ENCODE results near the gene ITGA11. TPM values are rescaled to one million over a fixed set of nuclear protein-coding genes. Genes with fewer than 3 reads are reported as not detected.

ITGA11 gene
- total and polyA plus RNA-seq, 2 experiments from 2014 or later: 0.03 to 0.40 TPM

- no peak for TF ChIP-seq POLR2AphosphoS5 (IDR thresholded peaks at IDR 0.05; ENCODE audit: low read depth)
- no peak for TF ChIP-seq JUNB (IDR thresholded peaks at IDR 0.05; ENCODE audit: unreplicated experiment)
- no peak for TF ChIP-seq STAT1 (IDR thresholded peaks at IDR 0.05; ENCODE audit: unreplicated experiment)
Measured at GRCh38 chr15:68425428-68426060, 6.4 kb downstream of the ITGA11 start (continued).

- Histone ChIP-seq H3F3A (replicated peaks; ENCODE audit: low read depth) (no peaks in the 10 kb centered on the region), H3K4me1 (ENCODE audit: insufficient read depth) (peaks cover 9% of the 10 kb centered on the region), H4K20me1 (replicated peaks; ENCODE audit: insufficient read depth) (no peaks in the 10 kb centered on the region), H3K36me3 (ENCODE audit: insufficient read depth) (no peaks in the 10 kb centered on the region), H3K4me3 (no peak overlapping the region), H3K4me2 (no peak overlapping the region), H3K27ac (ENCODE audit: low read depth) (no peak overlapping the region), H3K27me3 (ENCODE audit: insufficient read depth) (peaks cover 15% of the 10 kb centered on the region), H3K9me2 (ENCODE audit: insufficient read depth) (no peaks in the 10 kb centered on the region), H3K79me2 (replicated peaks; ENCODE audit: insufficient read depth) (no peaks in the 10 kb centered on the region), H2AFZ (no peak overlapping the region)
- H3K4me3 Mint-ChIP-seq: no peak overlapping the region
- H3K27me3 Mint-ChIP-seq (ENCODE audit: insufficient read depth, low read depth, poor library complexity): peaks cover 21% of the 10 kb centered on the region
- no peaks in the 10 kb centered on the region for H3K9me3 Mint-ChIP-seq
- ATAC-seq: no peak
- H3K27ac Mint-ChIP-seq: no peak overlapping the region
- no peaks in the 10 kb centered on the region; the same call in 2 of the 3 replicates for H3K36me3 Mint-ChIP-seq (ENCODE audit: low read depth)
- no peak for DNase-seq (ENCODE audit: low spot score)
- H3K4me1 Mint-ChIP-seq: peaks cover 23% of the 10 kb centered on the region
- no peak for TF ChIP-seq STAT1 (IDR thresholded peaks at IDR 0.05; ENCODE audit: unreplicated experiment)
Measured at GRCh38 chr15:68424754-68425390, 7.1 kb downstream of the ITGA11 start.

GRCh38 chr15:68423359-68424296 is 8.3 kb downstream of the ITGA11 start:
- H3K4me3 ChIP-seq: no peak overlapping the region
- H3K36me3 Mint-ChIP-seq (ENCODE audit: low read depth): no peaks in the 10 kb centered on the region; the same call in 2 of the 3 replicates
- H3K4me1 Mint-ChIP-seq: peaks cover 29% of the 10 kb centered on the region
- peaks cover 3% of the 10 kb centered on the region for H3K27me3 ChIP-seq (ENCODE audit: insufficient read depth)
- no peak overlapping the region for H3K27ac ChIP-seq (ENCODE audit: low read depth)
- H4K20me1 ChIP-seq (replicated peaks; ENCODE audit: insufficient read depth): no peaks in the 10 kb centered on the region
- no peak overlapping the region for H3K4me2 ChIP-seq
- H3K36me3 ChIP-seq (ENCODE audit: insufficient read depth): no peaks in the 10 kb centered on the region
- no peaks in the 10 kb centered on the region for H3K79me2 ChIP-seq (replicated peaks; ENCODE audit: insufficient read depth)
- no peaks in the 10 kb centered on the region for H3K9me2 ChIP-seq (ENCODE audit: insufficient read depth)
- DNase-seq (ENCODE audit: low spot score) (no peak), ATAC-seq (no peak)
- H3K4me1 ChIP-seq (ENCODE audit: insufficient read depth): peaks cover 13% of the 10 kb centered on the region
- no peaks in the 10 kb centered on the region for H3F3A ChIP-seq (replicated peaks; ENCODE audit: low read depth)
- H3K27ac Mint-ChIP-seq: no peak overlapping the region
- peaks cover 15% of the 10 kb centered on the region for H3K27me3 Mint-ChIP-seq (ENCODE audit: insufficient read depth, low read depth, poor library complexity)
- H3K9me3 Mint-ChIP-seq: no peaks in the 10 kb centered on the region
- H2AFZ ChIP-seq: no peak overlapping the region
- no peak overlapping the region for H3K4me3 Mint-ChIP-seq
- no peak for TF ChIP-seq POLR2AphosphoS5 (IDR thresholded peaks at IDR 0.05; ENCODE audit: low read depth)
- TF ChIP-seq EZH2phosphoT487 (IDR thresholded peaks at IDR 0.05; ENCODE audit: unreplicated experiment): no peak
- TF ChIP-seq CREB1 (CRISPR knock-in tag; IDR thresholded peaks at IDR 0.05; ENCODE audit: low read depth): no peak
- TF ChIP-seq JUNB (IDR thresholded peaks at IDR 0.05; ENCODE audit: unreplicated experiment): no peak
- TF ChIP-seq CTCF (conservative IDR thresholded peaks at IDR 0.05; ENCODE audit: low read depth in 2 of 2): no peak
- TF ChIP-seq ETS1 (IDR thresholded peaks at IDR 0.05): no peak
- TF ChIP-seq STAT1 (IDR thresholded peaks at IDR 0.05; ENCODE audit: unreplicated experiment): no peak

All from GM23338 (cell line).